GM18868 (cell line): ENCODE results near the gene PASK.

Source experiments
- ATAC-seq: cut with Tn5 transposase; IDR thresholded peaks from one replicate; pipeline ENCODE4 v1.9.1; 2021; ENCODE audit warnings: mild to moderate bottlenecking, moderate library complexity; ENCODE audit not compliant: unreplicated experiment

PASK gene

DNA sequence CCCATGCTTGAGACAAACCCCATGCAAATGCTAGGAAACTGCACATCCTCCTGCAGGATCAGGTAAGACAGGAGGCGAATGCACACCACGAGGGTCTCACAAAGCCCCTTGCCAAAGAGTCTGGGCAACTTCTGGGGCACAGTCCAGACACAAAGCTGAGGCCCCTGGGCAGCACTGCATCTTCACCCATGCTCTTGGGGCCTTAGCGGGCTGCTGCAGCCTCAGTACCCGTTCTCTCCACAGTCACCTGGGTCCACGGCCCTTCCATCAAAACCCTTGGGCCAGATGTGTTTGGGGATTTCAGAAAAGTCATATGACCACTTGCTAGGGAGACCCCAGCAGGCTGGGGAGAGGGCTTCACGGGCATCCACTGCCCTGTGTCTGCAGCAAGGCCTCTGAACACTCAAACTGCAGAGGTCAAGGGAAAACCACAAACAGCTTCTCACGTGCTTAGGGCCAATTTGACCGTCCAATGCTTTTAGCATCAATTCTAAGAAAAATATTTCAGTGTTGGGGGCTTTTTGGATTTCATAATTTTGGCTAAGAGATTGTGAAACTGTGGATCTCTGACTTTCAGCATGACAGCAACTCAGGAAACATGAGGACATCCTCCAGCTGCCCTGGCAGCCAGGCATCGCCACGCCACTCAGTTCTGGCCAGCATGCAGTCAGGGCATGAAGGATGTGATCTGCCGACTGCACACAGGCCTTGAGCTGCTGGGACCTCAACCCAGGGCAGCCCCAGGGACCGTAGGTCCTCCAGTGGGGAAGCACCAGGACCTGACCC lies 20.0 kb downstream of the PASK start:
- no peak for ATAC-seq

DNA sequence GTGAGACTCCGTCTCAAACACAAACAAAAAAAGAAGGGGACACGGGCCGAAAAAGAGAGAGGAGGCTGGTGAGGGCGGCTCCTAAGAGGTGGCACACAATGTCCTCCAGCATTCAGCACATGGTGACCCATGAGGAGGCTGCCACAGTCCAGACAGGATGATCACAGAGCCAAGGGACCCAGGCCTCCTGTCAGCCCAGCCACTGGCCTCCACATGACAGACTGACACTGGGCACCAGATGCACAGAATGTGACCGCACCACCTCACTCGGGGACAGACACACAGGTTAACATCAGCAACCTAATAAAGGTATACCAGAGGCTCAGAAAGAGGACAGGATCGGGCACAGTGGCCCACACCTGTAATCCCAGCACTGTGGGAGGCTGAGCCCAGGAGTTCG lies 21.0 kb downstream of the PASK start:
- no peak for ATAC-seq

DNA sequence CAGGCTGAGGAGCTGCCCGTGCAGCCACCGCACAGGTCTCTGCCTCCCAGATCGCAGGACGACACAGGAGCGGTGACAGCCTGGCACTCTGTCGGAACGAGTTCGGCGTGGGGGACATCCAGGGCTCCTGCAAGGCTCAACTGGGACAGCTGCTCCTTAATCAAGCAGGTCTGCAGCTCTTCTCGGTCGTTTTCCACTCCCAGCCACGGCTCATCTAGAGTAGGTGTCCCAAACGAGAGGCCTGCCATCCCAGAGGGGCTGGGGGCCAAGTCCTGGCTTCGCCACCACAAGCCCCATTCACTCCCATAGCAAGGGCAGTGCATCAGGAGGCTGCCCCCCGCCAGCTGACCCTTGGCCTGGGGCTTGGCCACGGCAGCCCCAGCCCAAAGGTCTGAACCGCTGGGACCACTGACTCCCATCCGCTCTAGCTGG lies 22.5 kb downstream of the PASK start:
- no peak for ATAC-seq

GRCh38 chr2:241126201-241126611 lies 23.1 kb downstream of the PASK start:
- no peak for ATAC-seq

DNA sequence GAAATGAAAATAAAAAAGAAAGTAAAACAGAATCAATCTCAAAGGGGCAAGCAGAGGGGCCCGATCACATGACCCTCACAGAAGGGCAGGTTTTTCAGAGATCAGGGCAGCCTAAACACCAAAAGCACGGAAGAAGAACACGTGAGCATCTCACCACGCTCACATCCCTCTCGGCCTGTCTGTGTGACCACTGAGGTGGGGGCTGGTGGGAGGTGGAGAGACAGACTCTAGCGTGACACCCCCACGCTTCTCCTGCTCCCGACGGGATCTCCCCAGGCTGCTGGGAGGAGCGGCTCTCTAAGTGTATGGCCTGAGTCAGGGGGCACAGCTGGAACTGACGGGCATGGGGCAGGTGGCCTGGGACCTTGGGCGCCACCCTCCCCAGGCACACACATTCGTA lies 23.6 kb downstream of the PASK start:
- no peak for ATAC-seq

DNA sequence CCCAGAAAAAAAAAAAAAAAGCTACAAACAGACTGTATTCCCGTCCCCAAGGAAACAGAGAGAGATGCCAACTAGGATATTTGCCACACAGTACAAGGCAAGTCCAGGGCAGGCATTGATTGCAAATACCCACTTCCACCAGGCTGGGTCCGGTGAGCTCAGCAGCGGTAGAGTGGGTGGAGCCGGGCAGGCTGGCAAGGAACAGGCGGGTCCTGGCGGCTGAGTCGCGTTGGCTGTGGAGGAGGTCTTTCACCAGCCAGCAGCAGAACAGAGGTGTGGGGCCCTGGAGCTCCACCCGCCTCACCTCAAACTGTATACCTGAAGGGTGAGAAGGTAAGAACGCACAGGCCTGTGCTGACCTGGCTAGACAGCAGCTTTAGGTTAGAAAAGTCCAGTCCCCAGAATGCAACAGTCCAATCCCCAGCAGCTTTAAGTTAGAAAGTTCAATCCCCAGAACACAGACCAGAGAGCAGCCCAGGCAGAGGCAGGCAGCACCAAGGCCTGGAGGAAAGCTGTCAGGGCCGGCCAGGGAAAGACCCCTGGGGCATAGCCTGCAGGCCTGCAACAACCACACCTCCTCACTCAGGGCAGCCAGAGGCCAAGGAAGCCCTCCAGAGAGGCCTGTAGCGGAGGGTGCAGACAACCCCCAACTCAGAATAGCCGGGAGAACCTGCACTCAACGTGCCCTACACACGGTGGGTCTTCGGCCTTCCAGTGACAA lies 25.3 kb downstream of the PASK start:
- ATAC-seq: no peak

DNA sequence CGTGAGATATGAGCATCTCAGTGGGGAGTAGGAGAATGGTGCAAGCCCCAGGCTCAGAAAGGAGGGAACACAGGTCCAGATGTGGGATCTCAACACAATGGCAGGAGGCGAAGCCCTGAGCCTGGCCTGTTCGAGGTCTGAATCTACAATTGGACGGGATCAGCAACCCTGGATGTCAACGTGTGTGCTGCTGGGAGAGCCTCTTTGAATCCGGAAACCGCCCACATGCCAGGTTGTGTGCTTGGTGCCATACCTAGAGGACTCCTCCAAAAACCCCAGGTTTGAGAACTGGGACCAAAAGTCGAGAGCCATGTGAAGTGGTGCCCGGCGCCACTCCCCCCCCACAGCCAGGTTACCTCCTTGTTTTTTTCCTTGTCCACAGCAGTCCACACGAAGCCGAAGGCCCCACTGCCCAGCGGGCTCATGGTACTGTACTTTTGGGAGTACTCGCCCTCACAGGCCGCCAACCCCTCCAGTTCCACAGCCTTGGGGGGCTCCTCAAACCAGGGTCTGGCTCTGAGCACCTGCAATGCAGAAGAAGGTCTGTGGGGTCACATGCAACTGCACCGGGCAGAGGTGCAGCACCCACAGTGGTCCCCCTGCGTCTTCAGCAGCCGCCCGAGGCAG lies 26.8 kb downstream of the PASK start:
- no peak for ATAC-seq

DNA sequence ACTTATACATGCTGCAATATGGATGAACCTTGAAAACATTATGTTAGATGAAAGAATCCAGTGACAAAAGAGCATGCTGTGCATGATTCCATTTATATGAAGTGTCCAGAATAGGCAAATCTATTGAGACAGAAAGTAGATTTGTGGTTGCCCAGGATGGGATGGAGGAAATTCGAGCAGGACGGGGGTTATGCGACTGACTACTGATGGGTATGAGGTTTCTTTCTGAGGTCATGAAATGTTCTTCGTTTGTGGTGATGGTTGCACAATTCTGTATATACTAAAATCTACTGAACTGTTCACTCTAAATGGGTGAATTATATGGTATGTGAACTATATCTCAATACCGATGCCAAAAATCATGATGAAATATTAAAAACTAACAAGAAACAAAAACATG lies 28.3 kb downstream of the PASK start:
- ATAC-seq: no peak

DNA sequence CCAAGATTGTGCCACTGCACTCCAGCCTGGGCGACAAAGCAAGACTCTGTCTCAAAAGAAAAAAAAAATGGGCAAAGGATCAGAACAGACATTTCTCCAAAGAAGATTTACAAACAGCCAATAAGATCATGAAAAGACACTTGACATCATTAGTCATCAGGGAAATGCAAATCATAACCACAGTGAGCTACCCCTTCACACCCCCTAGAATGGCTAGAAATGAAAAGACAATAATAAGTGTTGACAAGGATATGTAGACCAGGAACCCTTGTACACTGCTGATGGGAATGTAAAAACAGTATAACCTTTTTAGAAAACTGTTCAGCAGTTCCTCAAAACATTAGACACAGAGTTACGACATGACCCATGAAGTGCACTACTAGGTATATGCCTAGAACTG lies 28.8 kb downstream of the PASK start:
- no peak for ATAC-seq

DNA sequence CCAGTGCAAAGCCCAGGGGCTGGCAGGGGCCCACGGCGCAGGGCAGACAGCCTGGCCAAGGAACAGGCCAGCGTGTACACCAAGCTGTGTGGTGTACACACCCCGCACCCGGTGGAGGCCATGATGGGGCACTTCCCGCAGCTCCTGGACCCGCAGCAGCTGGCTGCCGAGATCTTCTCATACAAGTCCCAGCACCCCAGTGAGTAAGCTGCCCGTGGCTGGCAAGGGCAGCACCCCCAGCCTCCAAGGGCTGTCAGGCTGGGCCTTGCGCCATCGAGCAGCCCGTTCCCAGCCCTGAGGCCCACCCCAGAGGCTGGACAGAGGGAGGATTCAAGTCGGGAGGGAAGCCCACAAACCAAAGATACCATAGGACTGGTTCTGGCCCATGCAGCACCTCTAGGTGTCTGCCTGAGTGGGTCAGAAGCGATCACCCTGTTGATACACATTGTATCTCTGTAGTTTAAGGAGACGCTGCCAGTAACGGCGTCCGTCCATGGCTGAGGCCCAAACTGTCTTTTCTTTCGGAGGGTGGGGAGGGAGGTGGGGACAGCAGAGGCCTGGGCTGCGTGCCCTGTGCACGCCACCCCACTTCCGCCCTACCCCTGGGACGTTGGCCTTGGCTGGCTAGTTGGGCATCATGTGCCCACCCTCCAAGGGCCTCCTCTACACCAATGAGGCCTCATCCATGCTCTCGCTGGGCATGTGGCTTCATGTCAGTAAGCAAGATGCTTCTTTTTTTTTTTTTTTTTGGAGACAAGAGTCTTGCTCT lies 30.4 kb downstream of the PASK start:
- no peak for ATAC-seq

DNA sequence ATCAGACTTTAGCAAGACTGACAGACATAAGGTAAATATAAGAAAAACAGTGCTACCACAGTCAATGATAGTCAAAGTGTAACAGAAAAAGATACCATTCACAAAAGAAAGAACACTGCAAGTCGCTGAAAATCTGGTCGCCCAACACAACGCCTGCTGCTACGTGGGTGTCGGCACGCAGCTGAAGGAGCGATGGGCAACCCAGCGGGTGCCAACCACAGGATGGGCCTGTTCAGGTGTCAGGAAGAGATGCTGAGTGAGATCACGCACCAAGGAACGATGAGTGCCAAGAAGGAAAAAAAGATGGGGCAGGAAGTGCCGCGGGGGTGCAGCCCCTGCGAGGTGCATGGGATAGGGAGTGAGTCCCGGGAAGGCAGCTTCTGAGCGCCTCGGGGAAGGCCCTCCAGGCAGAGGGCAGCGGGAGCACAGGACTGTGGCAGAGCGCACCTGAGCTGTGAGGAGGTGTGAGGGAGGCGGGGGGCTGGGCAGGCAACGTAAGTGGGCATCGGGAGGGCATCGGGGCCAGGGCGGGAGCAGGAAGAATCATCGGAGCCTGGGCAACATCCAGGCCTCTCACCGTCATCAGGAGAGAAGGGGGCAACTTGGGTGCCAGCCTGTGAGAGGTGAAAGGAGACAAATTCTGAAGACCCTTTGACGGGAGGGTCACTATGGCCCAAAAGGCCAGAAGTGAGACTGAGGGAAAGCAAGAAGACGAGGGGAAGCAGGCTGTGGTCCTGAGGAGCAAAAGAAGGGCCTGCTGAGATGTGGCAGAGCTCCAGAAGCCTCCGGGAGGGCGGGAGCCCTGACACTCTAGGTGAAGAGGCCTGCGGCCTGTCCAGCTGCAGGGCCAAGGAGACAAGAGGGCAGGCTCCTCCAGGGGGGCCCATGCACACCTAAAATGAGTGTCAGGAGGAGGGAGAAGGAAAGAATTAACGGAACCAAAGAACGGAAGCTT lies 32.4 kb downstream of the PASK start:
- ATAC-seq: no peak

DNA sequence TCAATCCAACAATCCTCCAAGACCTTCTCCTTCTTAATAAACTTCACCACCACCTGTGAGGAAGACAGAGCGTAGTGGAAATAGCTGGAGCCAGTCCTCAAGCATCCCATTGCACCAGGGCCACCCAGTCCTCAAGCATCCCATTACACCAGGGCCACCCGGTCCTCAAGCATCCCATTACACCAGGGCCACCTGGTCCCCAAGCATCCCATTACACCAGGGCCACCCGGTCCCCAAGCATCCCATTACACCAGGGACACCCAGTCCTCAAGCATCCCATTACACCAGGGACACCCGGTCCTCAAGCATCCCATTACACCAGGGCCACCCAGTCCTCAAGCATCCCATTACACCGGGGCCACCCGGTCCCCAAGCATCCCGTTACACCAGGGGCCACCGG lies 33.9 kb downstream of the PASK start:
- no peak for ATAC-seq

DNA sequence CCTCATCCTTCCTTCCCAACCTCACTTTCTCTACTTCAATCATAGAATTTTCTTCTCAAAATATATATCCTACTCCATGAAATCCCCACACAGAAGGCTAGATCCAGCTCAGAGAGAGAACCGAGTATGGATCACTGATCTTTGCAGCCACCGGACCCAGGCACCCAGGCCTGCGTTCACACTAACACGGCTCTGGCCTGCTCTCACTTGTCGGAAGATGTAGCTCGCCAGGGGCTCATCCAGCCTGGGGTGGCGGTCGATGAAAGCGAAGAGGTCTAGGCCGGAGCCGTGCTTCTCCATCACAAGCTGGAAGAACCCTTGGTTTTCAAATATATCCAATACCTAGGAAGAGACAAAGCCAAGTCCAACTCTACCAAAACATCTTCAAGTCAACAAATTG lies 34.4 kb downstream of the PASK start:
- no peak for ATAC-seq

DNA sequence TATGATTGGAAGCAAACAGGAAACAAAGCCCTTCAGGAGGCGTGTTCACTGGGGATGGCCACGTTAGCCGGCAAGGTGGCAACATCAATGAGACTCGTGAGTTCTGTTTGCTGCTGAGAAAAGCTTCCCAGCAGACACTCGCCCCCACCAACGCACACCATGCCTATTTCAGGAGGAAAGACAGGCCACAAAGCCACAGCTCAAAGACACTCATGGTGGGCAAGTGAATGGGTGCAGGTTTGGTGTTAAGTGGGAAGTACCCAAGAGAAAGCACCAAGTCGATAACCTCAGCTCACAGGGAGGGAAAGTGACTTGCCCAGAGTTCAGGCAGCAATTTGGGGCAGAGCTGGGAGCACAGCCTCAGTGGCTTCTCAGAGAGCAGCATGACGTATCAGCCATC lies 36.7 kb downstream of the PASK start:
- peak; percentile 41 for ATAC-seq

DNA sequence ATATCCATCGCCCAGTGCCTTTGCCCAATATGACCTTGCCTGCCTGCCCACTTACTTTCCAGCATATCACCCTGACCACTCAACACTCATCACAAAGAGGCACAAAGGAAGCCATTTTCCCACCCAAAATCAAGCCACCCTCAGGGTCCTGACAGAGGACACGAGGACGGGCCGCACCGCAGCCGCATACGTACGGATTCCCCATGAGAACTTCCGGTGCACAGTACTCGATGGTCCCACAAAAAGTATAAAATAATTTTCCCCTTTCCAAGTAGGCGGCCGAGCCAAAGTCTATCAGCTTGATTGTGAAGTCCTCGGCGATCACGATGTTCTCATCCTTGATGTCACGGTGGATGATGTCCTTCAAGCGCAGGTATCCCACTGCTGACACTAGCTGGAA lies 37.2 kb downstream of the PASK start:
- ATAC-seq: no peak

GRCh38 chr2:241111440-241111805 lies 37.8 kb downstream of the PASK start:
- ATAC-seq: peak; percentile 37

DNA sequence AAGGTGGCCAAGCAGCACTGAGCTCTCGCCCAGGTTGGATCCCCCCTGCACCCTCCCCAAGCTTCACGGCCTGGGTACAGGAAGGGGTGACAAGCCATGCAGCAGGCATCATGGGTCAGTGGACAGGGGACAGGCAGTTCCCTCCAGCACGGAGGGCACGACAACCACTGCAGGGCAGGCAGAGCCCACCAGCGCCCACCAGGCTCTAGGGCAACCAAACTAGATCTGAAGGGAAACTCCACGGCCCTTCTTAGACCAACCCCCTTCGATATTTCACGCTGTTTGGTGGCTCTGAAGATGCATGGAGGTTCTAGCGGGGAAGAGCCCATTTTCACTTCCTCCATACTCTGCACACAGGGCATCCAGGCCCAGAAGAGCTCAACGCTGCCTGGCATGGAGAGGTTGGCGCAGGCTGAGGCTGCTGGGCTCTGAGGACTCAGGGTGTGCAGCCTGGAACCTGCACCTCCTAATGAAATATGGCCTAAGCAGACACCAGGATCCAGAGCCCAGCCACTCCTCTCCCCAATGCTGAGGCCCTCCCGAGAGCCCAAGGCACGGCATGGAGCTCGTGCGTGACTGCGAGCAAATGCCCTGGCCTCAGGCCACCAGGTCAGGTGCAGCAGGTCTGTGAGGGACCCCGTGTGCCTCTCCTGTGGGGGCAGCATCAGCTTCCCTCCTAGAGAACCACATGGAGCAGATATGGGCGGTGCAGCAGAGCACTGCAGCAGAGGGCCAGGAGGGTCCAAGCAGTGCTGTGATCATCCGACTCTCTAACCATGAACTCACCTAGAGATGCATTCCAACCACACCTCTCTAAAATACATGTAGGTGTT lies 38.4 kb downstream of the PASK start:
- ATAC-seq: peak; percentile 51

- ATAC-seq: no peak
Observed at GRCh38 chr2:241110089-241110606, 39.1 kb downstream of the PASK start.
